Transverse colon (tissue), 4 donors: ENCODE measurements around the gene OLFM4. TPM values are rescaled to one million over a fixed set of nuclear protein-coding genes. Genes with fewer than 3 reads are reported as not detected.

Experiments
- DNase-seq: peaks from one replicate; pipeline ENCODE4 v3.0.0-alpha.2; 2019
- H3K27ac ChIP-seq, 4 donors: fragments of 200-600 bp; sonication (generic); 2 replicates each; pipeline ENCODE4 v1.5.1; 2016 to 2018; ENCODE audit warnings: inconsistent platforms in 4 of 4
- H3K27me3 ChIP-seq: fragments of 200-600 bp; sonication (generic); 2 replicates; pipeline ENCODE4 v1.5.1; 2017; ENCODE audit warnings: inconsistent platforms
- H3K36me3 ChIP-seq, 4 donors: fragments of 200-600 bp; sonication (generic); 2 replicates each; pipeline ENCODE4 v1.5.1; 2017 to 2019; ENCODE audit warnings: inconsistent platforms in 4 of 4
- H3K4me1 ChIP-seq, 4 donors: fragments of 200-600 bp; sonication (generic); 2 replicates each; pipeline ENCODE4 v1.5.1; 2017 to 2020; ENCODE audit warnings: inconsistent platforms in 4 of 4
- H3K4me3 ChIP-seq, 4 donors: fragments of 200-600 bp; sonication (generic); 1 replicate in 1 of 4; 2 replicates in 3 of 4; pipeline versions ENCODE4 v1.5.1 to v1.6.1; 2017 to 2019; ENCODE audit warnings: inconsistent platforms in 4 of 4
- H3K9me3 ChIP-seq, 2 donors: fragments of 200-600 bp; sonication (generic); 2 replicates each; pipeline ENCODE4 v1.5.1; 2017 to 2019; ENCODE audit warnings: inconsistent platforms in 2 of 2
- EP300 ChIP-seq: sonication (generic); formaldehyde crosslinking; IDR thresholded peaks from one replicate; pipeline ENCODE4 v1.6.1; 2017; ENCODE audit warnings: antibody characterized with exemption, low read depth
- POLR2A ChIP-seq: fragments of 450-650 bp; IDR thresholded peaks from one replicate; pipeline ENCODE4 v1.6.1; 2016; ENCODE audit warnings: antibody characterized with exemption, mild to moderate bottlenecking, moderate library complexity
- POLR2AphosphoS5 ChIP-seq, 3 donors: sonication (generic); formaldehyde crosslinking; IDR thresholded peaks; one replicate each; pipeline ENCODE4 v1.6.1; 2016; ENCODE audit warnings: antibody characterized with exemption in 3 of 3
- WGBS, 2 donors: methylation state at CpG; one replicate each; pipeline ENCODE4 v1.1.5; 2018; ENCODE audit warnings: low coverage in 1 of 2; 5-methylcytosine and 5-hydroxymethylcytosine counted together
- in situ Hi-C, 4 donors: fragments of 200-750 bp; cut with MboI; loops; one replicate each; pipeline versions ENCODE4 v1.15.0 to v1.15.1; 2017; ENCODE audit warnings: low sequenced_read_pairs in 3 of 4, low pct_ligation_motif_present in 1 of 4, low pct_unique_long_range_greater_than_20kb in 1 of 4
- intact Hi-C: fragments of 100-400 bp; cut with DNase I; formaldehyde crosslinking; loops from one replicate; pipeline ENCODE4 v1.15.1; 2023; ENCODE audit warnings: low total_unique reads
- total RNA-seq, 4 donors: library from RNA; depleted of rRNA; stranded (reverse); fragments of >200 nt; gene quantifications; one replicate each; pipeline ENCODE4 v1.1.0, GENCODE V29; 2016
- TF ChIP-seq, protein P1 (sequence below), 5 experiments: fragments of 200-600 bp in 3 of 5; fragments of 450-650 bp in 2 of 5; sonication (generic) in 3 of 5; IDR thresholded peaks; 1 replicate in 2 of 5; 2 replicates in 3 of 5; pipeline ENCODE4 v1.5.1; 2016 to 2017; ENCODE audit warnings: antibody characterized with exemption in 5 of 5, inconsistent platforms in 3 of 5, mild to moderate bottlenecking in 2 of 5, moderate library complexity in 1 of 5

Gene OLFM4
- total RNA-seq, 4 donors from 2014 or later: 3.4 to 61.0 (median 51.9) TPM

DNA sequence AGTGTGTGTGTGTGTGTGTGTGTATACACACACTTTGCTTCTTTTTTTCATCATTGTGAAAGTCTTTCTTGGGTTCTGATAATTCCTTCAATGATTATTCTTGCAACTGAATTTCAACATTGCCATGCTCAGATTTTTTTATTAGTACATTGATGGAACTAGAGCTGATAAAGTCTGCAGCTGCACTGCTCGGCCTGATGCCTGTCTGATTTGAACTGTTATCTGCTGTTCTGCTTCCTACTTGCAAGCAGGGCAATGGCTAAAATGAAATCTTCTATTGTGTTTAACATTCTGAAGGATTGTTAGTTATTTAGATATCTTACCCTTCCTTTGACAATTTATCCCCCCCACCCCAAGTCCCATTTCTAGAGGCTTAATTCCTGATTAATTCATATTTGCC is 61.3 kb downstream of the OLFM4 start:
- TF ChIP-seq EP300 (no peak), POLR2AphosphoS5 (IDR thresholded peaks at IDR 0.05) (no peak), POLR2A (no peak)
- TF ChIP-seq, protein P1, sequence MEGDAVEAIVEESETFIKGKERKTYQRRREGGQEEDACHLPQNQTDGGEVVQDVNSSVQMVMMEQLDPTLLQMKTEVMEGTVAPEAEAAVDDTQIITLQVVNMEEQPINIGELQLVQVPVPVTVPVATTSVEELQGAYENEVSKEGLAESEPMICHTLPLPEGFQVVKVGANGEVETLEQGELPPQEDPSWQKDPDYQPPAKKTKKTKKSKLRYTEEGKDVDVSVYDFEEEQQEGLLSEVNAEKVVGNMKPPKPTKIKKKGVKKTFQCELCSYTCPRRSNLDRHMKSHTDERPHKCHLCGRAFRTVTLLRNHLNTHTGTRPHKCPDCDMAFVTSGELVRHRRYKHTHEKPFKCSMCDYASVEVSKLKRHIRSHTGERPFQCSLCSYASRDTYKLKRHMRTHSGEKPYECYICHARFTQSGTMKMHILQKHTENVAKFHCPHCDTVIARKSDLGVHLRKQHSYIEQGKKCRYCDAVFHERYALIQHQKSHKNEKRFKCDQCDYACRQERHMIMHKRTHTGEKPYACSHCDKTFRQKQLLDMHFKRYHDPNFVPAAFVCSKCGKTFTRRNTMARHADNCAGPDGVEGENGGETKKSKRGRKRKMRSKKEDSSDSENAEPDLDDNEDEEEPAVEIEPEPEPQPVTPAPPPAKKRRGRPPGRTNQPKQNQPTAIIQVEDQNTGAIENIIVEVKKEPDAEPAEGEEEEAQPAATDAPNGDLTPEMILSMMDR (IDR thresholded peaks at IDR 0.05): no peak
- Histone ChIP-seq H3K36me3 (no peaks in the 10 kb centered on the region), H3K9me3 (no peaks in the 10 kb centered on the region), H3K4me1 (no peaks in the 10 kb centered on the region), H3K27me3 (no peaks in the 10 kb centered on the region), H3K27ac (no peak overlapping the region), H3K4me3 (no peak overlapping the region)
- in situ Hi-C loops: no loop called here
- 50 to 74% methylated on average over 1 of the region's 1 CpG for WGBS, 2 donors
- no peak for DNase-seq
- intact Hi-C loops: no loop called here

DNA sequence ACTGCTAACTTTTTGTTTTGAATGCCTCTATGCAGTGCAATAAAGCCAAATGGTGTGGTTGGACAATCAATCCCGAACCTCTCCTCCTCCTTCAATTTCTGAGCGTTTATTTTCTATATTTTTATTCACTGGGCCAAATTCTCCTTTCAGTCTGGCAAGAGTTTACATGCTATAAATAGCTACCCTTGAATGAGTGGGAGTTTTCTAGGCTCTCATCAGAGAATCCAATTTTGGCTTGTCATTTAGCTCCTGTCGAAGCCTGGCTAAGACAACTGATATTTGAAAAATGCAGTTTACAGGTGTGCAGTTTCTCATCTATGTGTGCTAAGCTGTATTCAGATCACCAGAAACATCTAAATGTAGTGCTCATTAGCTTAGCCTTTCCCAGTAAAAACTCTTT is 61.8 kb downstream of the OLFM4 start:
- H3K36me3 ChIP-seq: no peaks in the 10 kb centered on the region
- 48 to 67% methylated on average over 3 of the region's 3 CpGs for WGBS, 2 donors
- intact Hi-C loops (no loop called here), in situ Hi-C loops (no loop called here)
- no peaks in the 10 kb centered on the region for H3K9me3 ChIP-seq
- no peak overlapping the region for H3K4me3 ChIP-seq
- no peak for TF ChIP-seq POLR2AphosphoS5 (IDR thresholded peaks at IDR 0.05)
- TF ChIP-seq, protein P1 (IDR thresholded peaks at IDR 0.05): no peak
- no peak for DNase-seq
- no peaks in the 10 kb centered on the region for H3K4me1 ChIP-seq
- H3K27me3 ChIP-seq: no peaks in the 10 kb centered on the region
- no peak overlapping the region for H3K27ac ChIP-seq

DNA sequence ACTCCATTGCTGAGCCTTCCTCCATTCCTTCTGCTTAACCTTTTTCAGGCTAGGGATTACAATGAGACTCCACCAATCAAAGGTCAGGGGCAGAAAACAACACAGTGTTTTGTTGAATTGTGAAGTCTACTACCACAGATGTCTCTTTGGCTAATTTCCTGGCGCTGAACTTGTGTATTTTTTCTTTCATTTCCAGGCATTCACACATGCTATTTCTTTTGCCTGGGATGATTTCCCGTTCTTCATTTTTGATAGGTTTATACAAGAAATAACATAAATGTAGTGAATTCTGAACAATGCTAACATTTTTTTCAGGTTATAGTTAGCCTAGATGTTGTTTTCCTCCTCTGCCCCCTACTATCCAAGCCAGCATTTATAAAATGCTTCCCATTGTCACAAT is 64.3 kb downstream of the OLFM4 start:
- H3K9me3 ChIP-seq: no peaks in the 10 kb centered on the region
- DNase-seq: no peak
- no peak overlapping the region for H3K27ac ChIP-seq
- TF ChIP-seq POLR2AphosphoS5 (IDR thresholded peaks at IDR 0.05): no peak
- no peaks in the 10 kb centered on the region for H3K36me3 ChIP-seq
- in situ Hi-C loops (no loop called here), intact Hi-C loops (no loop called here)
- H3K27me3 ChIP-seq: no peaks in the 10 kb centered on the region
- H3K4me3 ChIP-seq: no peak overlapping the region
- 68 to 79% methylated on average over 2 of the region's 2 CpGs for WGBS, 2 donors
- no peaks in the 10 kb centered on the region for H3K4me1 ChIP-seq

DNA sequence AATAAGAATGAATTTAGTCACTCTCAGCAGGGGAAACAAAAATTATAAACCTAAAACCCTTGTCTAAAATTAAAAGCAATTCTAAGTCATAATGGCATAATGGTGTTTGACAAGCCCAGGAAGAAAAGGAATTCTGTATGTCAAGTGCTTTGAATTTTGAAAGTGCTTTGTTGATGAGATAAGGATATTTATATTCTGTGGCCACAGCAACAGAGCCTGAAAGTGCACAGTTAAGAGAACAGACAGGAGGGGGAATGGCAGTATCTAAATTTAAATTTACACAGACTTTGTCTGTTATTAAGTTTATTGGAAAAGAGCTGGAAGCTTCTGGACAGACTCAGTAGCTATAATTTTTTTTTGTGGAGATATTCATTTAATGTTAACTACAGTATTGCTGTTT is 69.8 kb downstream of the OLFM4 start:
- Histone ChIP-seq H3K4me3 (no peak overlapping the region), H3K36me3 (no peaks in the 10 kb centered on the region), H3K9me3 (no peaks in the 10 kb centered on the region), H3K27ac (no peak overlapping the region), H3K27me3 (no peaks in the 10 kb centered on the region), H3K4me1 (peaks cover 0 to 5% (median 0%) of the 10 kb centered on the region in 4 donors)
- intact Hi-C loops (no loop called here), in situ Hi-C loops (no loop called here)
- DNase-seq: no peak
- TF ChIP-seq POLR2A (no peak), EP300 (no peak)
- TF ChIP-seq, protein P1 (IDR thresholded peaks at IDR 0.05): no peak

DNA sequence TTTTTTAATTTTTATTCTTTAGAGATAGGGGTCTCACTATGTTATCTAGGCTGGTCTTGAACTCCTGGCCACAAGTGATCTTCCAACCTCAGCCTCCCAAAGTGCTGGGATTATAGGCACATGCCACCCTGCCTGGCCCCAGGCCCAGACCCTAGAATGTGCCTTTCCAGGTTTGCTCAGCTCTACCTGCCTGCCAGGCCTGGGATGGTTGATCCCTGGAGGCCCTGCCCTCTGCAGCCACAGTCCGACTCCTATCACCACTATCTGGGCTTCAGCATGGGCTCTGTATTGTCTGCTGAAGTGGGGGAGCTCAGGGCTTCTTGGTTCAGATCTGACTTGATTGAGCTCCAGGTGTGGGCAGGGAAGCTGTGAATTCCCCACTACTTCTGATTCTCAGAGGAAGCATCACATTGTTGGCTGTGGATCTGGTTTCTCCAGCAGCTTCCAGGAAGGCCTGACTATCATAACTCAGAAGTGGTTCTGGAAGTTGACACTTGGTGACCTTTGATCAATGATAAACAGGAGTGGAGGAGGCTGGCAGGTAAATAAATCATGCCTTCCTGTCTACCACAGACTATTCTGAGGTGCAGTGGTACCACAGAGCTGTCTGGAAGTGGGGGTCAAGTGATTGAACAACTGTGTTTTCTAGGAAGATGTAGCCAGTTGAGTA is 71.9 kb downstream of the OLFM4 start:
- in situ Hi-C loops (no loop called here), intact Hi-C loops (no loop called here)
- H3K27me3 ChIP-seq: no peaks in the 10 kb centered on the region
- no peak for TF ChIP-seq POLR2A
- TF ChIP-seq, protein P1 (IDR thresholded peaks at IDR 0.05): no peak
- no peak for TF ChIP-seq POLR2AphosphoS5 (IDR thresholded peaks at IDR 0.05)
- TF ChIP-seq EP300: no peak
- no peak for DNase-seq
- peaks cover 0 to 5% (median 0%) of the 10 kb centered on the region in 4 donors for H3K4me1 ChIP-seq
- 100% methylated on average over 1 of the region's 1 CpG; no CpG with 5 or more reads in 1 of the 2 donors for WGBS, 2 donors
- H3K27ac ChIP-seq: no peak overlapping the region
- H3K4me3 ChIP-seq: no peak overlapping the region
- H3K9me3 ChIP-seq: no peaks in the 10 kb centered on the region
- H3K36me3 ChIP-seq: no peaks in the 10 kb centered on the region
